GM12873 (cell line): ENCODE results near the gene SPAM1.

Experiments used
- TF ChIP-seq, protein P1 (sequence below): IDR thresholded peaks from 2 replicates; pipeline ENCODE4 v1.5.1; 2012; ENCODE audit warnings: low read depth, mild to moderate bottlenecking, moderate library complexity, low read length, control low read depth; ENCODE audit not compliant: insufficient read depth; ENCODE audit errors: missing control alignments

Gene SPAM1

DNA sequence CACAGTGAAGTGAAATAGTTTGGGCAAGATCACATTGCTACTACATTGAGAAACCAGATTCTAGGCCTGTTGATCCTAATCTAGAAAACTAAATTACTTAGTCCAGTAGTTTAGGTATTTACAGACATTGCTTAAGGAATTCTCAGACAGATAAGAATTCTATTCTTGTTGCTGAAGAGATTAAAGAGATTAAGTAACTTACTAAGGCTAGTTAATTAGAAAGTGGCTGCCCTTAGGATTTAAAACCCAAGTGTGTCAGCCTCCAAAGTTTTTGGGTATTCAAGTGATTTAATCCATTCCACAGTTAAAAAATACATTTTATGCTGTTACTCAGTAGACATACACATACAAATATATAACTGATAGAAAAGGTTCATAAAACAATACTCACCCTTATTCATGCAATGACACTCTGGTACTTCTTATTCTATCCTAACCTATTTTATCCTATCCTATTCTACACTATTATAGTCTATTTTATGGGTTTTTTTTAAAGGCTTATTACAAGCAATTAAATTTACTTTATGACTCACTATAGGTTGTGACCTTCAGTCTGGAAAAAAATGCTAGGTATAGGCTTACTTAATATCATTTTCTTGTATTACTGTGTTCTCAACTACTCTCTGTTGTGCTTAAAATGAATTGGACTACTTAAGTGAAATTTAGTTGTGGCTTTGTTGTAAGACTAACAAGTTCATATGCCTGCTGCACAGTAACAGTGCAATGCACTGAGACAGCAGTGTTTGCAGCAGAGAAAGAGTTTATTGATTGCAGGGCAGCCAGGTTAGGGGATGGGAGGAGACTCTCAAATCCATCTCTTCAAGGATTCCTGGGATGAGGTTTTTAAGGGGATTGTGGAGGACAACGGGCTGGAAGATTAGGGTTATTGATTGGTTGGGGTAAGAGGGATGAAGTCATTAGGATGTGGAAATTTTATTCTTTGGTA is 10.7 kb downstream of the SPAM1 start:
- TF ChIP-seq, protein P1, sequence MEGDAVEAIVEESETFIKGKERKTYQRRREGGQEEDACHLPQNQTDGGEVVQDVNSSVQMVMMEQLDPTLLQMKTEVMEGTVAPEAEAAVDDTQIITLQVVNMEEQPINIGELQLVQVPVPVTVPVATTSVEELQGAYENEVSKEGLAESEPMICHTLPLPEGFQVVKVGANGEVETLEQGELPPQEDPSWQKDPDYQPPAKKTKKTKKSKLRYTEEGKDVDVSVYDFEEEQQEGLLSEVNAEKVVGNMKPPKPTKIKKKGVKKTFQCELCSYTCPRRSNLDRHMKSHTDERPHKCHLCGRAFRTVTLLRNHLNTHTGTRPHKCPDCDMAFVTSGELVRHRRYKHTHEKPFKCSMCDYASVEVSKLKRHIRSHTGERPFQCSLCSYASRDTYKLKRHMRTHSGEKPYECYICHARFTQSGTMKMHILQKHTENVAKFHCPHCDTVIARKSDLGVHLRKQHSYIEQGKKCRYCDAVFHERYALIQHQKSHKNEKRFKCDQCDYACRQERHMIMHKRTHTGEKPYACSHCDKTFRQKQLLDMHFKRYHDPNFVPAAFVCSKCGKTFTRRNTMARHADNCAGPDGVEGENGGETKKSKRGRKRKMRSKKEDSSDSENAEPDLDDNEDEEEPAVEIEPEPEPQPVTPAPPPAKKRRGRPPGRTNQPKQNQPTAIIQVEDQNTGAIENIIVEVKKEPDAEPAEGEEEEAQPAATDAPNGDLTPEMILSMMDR = no peak

GRCh38 chr7:123936388-123936787 is 11.3 kb downstream of the SPAM1 start:
- TF ChIP-seq, protein P1 = no peak

- TF ChIP-seq, protein P1 = no peak
Measured at GRCh38 chr7:123939784-123940183, 14.7 kb downstream of the SPAM1 start.

GRCh38 chr7:123941391-123942180 is 16.5 kb downstream of the SPAM1 start:
- TF ChIP-seq, protein P1 = no peak

DNA sequence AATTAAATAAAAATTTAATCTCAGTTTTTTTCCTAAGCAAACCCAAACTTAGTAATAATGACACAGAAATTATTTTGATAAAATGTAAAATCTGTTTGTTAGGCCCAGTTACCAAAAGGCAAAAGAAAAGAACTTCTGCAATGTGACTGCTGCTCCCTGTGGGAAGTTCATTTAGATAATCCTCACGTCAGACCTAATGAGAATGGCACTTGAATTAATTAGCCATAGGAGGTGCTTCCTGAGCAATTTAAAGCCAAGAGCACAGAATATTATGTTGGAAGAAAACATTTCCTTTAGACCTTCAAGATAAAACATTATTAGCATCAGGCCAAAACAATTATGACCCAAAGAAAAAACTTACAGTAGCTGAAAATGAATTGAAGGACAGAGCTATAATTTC is 19.4 kb downstream of the SPAM1 start:
- TF ChIP-seq, protein P1 = no peak

- TF ChIP-seq, protein P1 = no peak
Measured at GRCh38 chr7:123945938-123946337, 20.9 kb downstream of the SPAM1 start.

DNA sequence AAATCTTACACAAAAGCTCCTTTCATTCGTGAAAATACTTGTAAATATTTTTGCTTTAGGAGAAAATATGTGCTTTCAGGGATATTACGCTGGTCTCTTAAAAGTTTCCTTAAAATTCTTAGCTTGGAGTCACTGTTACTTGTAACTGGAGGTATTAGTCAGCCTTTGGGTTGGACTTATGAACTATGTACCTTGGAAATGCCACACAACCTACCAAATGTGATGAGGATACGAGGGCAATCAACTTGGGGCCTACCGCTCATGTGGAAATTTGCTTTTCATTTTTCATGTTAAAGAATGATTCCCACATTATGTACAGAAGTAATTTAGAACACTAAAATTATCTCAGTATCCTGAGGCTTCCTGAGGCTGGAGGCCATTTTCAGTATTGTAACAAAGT is 23.1 kb downstream of the SPAM1 start:
- TF ChIP-seq, protein P1 = no peak
